ENCODE results near the gene SLC9A9. TPM values are rescaled to one million over a fixed set of nuclear protein-coding genes. Genes with fewer than 3 reads are reported as not detected.

SLC9A9 gene
- total RNA-seq, 1 donor from 2014 or later, result 4.9 TPM

DNA sequence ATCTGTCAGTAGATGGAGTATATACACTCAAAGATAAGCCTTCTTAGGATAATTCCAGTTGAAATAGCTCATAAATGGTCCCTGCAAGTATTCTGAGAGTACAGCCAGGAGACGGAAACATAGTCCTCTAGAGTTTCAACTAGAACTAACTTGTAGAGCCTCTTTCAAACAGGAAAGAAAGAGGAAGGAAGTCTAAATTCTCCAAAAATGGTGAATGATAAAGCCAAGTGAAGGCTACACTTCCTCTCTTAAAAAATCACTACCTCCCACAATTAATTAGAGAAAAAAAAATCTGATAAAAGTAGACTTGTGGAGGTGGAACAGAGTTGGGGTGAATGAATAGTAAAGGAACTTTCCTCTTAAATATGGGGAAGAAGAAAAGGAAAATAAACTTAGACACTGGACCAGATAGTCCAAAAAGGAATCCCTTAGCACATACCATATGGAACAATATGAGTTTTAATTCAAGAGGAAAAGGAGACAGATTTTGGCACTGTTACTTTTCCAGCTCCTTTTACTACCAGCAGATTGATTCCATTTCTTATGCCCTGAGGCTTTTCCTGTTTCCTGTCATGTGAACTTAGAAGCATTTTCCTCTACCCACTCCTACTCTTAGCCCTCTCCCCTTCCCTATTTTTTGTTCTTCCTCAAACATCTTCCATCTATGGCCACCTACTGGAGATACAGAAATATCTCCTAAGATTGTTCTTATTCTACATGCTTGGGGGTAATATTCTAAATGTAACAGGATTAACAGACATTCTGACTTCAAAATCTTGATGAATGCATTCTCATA is 521.1 kb downstream of the SLC9A9 start:
- Histone ChIP-seq H3K4me3 (no peak overlapping the region), H3K36me3 (no peaks in the 10 kb centered on the region), H3K27me3 (ENCODE audit: low read depth) (no peaks in the 10 kb centered on the region), H3K4me1 (peaks cover 29% of the 10 kb centered on the region), H3K9me3 (replicated peaks) (no peaks in the 10 kb centered on the region), H3K27ac (replicated peaks) (no peak overlapping the region)
- no peak for DNase-seq
- TF ChIP-seq, protein P1, sequence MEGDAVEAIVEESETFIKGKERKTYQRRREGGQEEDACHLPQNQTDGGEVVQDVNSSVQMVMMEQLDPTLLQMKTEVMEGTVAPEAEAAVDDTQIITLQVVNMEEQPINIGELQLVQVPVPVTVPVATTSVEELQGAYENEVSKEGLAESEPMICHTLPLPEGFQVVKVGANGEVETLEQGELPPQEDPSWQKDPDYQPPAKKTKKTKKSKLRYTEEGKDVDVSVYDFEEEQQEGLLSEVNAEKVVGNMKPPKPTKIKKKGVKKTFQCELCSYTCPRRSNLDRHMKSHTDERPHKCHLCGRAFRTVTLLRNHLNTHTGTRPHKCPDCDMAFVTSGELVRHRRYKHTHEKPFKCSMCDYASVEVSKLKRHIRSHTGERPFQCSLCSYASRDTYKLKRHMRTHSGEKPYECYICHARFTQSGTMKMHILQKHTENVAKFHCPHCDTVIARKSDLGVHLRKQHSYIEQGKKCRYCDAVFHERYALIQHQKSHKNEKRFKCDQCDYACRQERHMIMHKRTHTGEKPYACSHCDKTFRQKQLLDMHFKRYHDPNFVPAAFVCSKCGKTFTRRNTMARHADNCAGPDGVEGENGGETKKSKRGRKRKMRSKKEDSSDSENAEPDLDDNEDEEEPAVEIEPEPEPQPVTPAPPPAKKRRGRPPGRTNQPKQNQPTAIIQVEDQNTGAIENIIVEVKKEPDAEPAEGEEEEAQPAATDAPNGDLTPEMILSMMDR (IDR thresholded peaks at IDR 0.05; ENCODE audit: borderline replicate concordance), result peak; percentile 17
- intact Hi-C loops (cut with micrococcal nuclease), result no loop called here

DNA sequence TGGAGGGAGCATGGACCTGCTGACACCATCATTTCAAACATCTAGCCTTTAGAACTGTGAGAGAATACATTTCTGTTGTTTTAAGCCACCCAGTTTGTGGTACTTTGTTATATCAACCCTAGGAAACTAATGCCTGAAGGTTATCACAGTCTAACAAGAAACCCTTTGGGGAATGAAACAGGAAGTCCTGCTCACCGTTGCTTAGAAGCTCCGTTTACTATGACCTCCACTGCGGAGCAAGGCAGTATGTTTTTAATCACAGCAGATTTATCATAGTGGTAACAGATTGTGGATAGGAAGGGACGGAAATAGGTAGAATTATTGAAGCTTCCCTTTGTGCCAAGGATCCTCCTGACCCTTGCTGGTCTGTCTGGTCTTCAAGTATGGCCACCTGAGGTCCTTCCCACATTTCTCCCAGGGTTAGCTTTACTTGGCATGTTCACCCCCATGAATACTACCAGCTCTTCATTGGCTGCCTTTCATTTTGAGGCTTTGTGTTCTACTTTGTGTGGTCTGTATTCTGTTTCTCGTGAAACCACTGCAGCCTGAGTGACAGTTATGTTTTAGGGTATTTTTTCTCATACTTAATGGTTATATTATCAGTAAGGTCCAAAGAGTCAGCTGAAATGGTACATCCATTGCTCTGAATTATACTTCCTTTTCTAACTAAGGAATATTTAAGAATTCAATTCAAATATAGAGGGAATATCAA is 527.1 kb downstream of the SLC9A9 start:
- Histone ChIP-seq H3K4me1 (no peaks in the 10 kb centered on the region), H3K36me3 (no peaks in the 10 kb centered on the region), H3K27ac (replicated peaks) (no peak overlapping the region), H3K27me3 (ENCODE audit: low read depth) (no peaks in the 10 kb centered on the region), H3K4me3 (no peak overlapping the region), H3K9me3 (replicated peaks) (no peaks in the 10 kb centered on the region)
- TF ChIP-seq, protein P1 (IDR thresholded peaks at IDR 0.05; ENCODE audit: borderline replicate concordance), result no peak
- intact Hi-C loops (cut with micrococcal nuclease), result no loop called here
- no peak for DNase-seq

DNA sequence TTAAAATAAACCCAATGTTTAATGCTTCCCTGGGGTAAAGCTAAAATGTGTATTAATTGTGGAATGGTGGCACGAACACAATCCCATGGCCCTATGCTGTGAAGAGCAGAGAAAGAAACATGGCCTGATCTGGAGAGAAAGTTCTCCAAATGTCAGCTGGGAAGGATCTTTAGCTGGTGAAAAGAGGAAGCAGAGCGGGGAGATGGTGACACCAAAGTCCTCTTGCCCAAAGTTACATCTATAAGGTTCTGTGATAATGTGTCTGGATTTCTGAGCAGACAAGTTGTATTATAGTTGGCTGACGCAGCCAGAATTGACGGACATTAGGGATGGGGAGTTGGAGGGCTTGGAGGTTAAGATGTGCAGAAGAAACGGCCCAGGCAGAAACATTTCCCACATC is 532.5 kb downstream of the SLC9A9 start:
- Histone ChIP-seq H3K4me3 (no peak overlapping the region), H3K9me3 (replicated peaks) (no peaks in the 10 kb centered on the region), H3K4me1 (peaks cover 26% of the 10 kb centered on the region), H3K36me3 (no peaks in the 10 kb centered on the region), H3K27me3 (ENCODE audit: low read depth) (no peaks in the 10 kb centered on the region), H3K27ac (replicated peaks) (no peak overlapping the region)
- intact Hi-C loops (cut with micrococcal nuclease), result no loop called here
- no peak for DNase-seq
- TF ChIP-seq, protein P1 (IDR thresholded peaks at IDR 0.05; ENCODE audit: borderline replicate concordance), result no peak

DNA sequence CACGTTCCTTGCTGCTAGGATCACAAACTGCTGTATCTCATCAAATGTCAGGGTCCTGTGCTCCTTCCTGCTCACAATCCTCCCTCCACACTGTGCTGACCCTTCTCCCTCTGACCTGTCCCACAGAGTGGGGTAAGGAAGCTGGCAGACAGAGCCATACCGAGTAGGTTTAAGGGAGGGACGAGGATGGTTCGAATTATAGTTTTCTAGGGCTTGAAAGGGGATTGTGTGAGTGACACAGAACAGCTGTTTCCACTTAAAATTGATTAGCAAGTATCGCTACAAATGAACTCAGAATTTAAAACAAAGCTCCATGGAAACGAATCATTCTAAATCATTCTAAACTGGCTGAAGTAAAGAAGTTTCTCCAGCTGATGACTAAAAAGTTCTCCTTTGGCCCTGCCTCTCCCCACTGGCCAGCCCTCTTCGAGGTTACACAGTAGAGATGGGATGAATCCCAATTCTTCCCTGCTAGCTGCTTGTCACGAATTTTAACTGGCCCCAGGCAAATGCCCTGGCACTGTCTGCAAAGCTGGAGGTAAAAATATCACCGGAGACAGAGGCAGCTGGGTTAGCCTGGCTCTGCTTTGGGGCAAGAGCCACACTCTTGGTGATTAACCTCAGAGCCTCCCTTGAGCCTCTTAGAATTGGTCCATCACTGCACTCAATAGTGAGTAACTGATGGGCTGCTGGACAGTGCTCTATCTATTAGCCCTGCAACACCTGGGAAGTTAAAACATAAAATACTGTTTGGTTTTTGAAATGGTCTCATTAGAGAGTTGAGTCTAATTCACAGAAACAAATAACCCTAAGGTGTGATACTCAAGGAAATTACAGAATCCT is 533.8 kb downstream of the SLC9A9 start:
- no peak overlapping the region for H3K4me3 ChIP-seq
- intact Hi-C loops (cut with micrococcal nuclease), result no loop called here
- DNase-seq, result no peak
- no peaks in the 10 kb centered on the region for H3K27me3 ChIP-seq (ENCODE audit: low read depth)
- no peaks in the 10 kb centered on the region for H3K36me3 ChIP-seq
- H3K4me1 ChIP-seq, result peaks cover 33% of the 10 kb centered on the region
- no peaks in the 10 kb centered on the region for H3K9me3 ChIP-seq (replicated peaks)
- H3K27ac ChIP-seq (replicated peaks), result no peak overlapping the region
- TF ChIP-seq, protein P1 (IDR thresholded peaks at IDR 0.05; ENCODE audit: borderline replicate concordance), result no peak

DNA sequence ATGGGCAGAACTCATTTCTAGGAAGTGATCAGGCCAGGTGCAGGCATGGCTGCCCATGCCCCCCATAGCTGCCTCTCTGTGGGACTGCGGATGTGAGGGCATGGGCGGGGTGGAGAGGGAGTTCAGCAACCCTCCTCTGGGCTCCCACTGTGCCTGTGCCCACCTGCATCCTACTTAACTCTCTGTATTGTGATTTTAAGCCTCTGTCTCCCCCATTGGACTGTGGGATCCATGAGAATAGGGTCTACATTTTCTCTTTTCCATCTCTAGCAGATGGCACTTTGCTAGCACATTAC is 534.4 kb downstream of the SLC9A9 start:
- peaks cover 38% of the 10 kb centered on the region for H3K4me1 ChIP-seq
- no peak overlapping the region for H3K27ac ChIP-seq (replicated peaks)
- TF ChIP-seq, protein P1 (IDR thresholded peaks at IDR 0.05; ENCODE audit: borderline replicate concordance), result no peak
- intact Hi-C loops (cut with micrococcal nuclease), result no loop called here
- H3K27me3 ChIP-seq (ENCODE audit: low read depth), result no peaks in the 10 kb centered on the region
- no peaks in the 10 kb centered on the region for H3K36me3 ChIP-seq
- no peaks in the 10 kb centered on the region for H3K9me3 ChIP-seq (replicated peaks)
- DNase-seq, result no peak
- no peak overlapping the region for H3K4me3 ChIP-seq

All from left ventricle myocardium inferior (tissue), 1 donor.